Activated effector memory CD4-positive, alpha-beta T cell treated with anti-CD3 and anti-CD28 coated beads, Interleukin-2, amount 50 U/mL, for 16 hours (primary cell): ENCODE data around the gene PLCH1.

ENCODE experiments used
- DNase-seq: peaks from one replicate; pipeline ENCODE4 v3.0.0-alpha.2; 2020

The PLCH1 gene

DNA sequence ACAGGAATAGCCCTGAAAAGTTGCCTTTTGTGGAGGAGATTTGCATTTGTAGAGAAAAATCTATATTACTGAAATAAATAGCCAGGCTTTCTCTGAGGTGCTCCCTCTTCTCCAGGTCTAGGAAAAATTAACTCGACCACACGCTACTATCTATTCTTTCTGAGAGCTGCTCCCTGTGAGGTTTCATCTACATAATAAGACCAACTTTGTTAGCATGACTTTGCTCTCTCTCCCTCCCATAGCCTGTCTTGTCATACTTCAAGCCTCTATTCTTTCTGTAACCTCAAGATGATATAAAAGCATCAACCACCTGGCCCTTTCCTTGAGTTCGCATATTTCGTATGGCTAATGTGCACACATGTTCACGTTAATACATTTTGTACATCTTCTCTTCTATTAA, 375.6 kb downstream of the PLCH1 start:
- DNase-seq: no peak

DNA sequence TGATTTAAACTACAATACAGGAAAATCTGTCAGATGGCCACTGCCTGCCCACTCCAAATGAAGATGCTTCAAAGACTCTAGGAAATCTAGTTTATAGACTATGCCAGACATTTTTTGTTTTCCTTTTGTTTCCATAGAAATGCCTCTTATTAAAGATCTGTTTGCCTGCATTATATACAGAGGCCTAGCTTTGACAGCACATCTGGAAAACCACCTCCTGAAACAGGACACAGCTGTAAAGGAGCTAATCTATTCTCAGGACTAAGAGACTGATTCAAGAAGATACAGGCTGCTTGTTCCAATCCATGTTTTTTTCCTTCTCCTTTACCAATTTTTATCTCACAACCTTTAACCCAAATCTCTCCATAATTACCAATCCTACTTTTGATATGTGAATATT, 376.1 kb downstream of the PLCH1 start:
- no peak for DNase-seq

DNA sequence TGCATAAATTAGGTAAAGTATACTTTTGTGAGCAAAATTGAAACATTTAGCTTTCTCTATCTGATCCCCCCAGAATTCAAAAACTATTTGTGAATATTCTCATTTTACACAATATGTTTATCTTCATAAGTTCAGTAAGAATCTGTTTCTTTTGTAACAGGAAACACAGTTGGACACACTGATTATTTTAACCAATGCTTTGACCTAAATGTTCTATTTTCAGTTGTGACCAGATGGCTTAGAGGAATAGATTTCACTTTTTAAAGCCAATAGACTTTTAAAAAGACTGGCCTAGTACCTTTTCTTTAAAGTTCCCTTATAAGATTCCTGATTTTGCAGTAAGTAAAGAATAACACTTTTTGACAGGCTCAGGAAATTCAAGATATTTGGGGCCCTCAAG, 377.4 kb downstream of the PLCH1 start:
- DNase-seq: no peak

DNA sequence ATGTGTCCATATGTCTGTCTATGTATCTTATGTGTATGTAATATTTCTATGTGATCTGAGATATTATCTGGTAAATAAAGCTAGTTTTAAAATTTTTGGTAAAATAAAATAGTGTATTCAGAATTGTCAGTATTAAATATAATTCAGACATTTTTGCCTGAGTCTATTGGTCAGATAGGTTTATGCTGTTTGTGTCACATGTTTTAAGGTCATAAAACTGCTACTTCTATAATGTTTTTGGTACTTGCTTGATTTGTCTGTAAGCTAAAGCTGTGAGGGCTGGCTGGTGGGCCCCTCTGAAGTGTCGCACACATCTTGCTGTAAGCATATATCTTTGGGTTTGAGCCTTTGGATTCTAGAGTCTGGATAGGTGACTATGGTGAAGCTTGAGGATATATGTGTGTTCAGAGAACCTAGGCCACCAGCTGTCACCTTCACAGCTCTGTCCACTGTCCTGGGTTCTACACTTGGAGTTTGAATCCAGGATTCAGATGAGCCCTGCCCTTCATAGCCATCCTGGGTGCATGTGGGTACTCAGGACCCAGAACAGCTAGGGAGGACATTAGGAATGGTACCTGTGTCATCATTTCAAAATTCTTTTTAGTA, 379.6 kb downstream of the PLCH1 start:
- no peak for DNase-seq

DNA sequence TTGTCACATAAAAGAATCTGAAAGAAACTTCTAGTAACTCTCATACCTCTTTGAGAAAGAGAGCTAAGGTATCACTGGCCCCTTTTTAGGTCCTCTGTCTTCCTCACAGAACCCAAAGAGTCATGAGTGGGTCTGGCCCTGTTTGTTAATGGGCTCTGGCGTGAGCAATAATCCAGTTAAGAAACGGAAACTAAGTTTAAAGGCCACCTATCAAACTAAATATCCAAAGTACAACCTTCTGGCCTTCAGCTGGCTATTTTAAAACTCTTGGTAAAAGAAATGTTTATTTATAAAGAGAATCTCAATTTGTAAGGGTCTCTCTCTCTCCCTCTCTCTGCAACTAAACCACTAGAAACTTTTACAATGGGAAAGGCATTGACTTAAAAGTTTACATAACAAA, 380.4 kb downstream of the PLCH1 start:
- DNase-seq: no peak

DNA sequence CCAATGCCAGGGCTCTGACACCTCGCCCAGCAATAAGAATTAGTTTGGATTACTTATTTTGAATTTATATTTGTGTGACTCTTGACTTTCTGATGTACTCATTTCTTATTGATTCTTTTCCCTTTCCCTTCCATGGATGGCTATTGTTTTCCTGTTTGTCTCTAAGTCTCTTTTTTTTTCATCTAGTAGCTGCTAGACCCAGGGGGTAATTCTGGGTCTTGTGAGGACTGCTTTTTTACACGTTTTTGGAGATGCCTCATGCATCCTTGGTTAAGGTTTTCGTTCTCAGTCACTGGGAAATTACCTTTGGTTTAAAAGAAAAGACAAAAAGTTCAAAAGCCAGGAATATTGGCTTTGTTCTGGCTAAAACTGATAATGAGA, 381.2 kb downstream of the PLCH1 start:
- DNase-seq: no peak

DNA sequence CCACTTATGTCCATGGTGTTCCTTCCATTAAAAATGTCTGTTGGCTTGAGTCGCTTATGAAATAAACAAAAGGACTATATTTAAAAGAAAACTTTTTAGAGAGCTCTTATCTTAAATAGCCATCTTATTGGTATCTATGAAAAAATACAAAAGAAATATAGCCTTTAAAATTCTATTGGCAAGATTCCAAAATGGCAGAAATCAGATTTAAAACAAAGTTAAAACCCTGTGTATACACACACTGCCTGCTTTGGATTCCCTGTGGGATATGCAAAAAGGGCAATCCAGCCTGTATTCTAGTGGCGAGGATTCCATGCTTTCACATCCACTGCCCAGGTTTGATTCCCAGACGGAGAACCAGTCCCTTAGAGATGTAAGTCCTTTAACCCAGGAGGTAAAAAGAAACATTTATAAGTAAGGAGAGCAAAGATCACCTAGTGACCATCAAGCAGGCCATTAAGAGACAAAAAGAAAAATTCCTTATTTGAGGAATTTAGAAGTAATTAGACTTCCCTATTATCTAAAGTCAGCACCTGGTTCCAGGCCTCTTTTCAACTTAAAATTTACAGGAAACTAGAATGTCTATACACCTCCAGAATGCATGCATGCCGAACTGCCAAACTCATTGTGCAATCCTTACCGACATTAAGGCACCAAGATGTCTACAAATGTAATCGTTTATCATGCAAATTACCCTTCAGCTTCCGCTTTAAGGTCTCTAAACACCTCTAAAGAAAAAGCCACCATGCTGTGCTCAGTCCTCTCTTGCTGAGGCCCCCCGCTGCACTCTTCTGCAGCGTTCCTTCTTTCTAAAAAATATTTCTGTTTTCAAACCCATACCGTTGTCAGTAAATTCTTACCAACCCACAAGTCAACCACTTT, 381.8 kb downstream of the PLCH1 start:
- DNase-seq: no peak

DNA sequence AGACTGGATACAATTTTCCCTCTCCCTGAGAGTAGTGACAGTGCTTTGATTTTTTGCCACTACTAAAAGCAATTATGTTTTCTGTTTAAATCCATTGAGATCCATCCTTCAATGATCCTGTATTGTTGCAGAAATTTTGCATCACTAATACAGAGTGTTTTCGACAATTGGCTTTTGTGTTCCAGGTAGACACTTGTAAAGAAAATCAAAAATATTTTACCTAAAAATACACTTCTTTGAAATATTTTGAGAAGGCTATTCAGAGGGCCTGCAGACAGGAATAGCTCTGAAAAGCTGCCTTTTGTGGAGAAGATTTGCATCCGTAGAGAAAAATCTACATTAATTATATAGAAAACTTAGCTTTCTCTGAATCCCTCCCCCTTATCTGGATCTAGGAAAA, 384.6 kb downstream of the PLCH1 start:
- DNase-seq: no peak

DNA sequence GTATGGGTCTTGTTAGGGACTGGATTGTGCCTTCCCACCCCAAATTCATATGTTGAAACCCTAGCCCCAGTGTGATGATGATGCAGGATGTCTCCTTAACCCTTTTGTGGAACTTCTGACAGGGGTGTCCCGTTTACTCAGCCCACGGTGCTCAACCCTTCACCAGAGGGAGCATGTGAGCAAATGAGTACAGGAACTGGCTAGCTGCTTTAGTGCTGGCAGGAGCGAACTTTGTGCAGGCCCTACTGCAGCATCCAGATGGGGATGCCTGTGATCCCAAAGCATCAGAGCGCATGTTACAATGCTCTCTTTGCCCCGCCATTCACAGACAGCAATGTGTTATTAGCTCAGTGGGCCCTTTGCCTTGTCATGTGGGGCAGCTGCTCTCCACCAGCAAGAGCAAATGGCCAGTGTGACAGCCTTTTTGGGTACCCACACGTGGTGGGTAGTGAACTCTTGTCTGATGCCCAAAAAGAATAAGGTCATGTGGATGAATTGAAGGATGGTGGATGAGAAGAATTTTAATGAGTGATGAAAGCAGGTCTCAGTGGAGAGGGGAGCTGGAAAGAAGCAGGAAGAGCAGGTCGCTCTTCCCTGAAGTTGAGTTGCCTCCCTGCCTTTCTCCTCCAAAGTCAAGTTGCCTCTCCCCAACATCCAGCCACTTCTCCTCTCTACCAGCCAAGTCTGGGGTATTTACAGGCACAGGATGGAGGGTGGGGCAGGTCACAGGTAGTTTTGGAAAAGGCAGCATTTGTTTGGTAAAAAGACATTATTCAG, 388.1 kb downstream of the PLCH1 start:
- DNase-seq: no peak

DNA sequence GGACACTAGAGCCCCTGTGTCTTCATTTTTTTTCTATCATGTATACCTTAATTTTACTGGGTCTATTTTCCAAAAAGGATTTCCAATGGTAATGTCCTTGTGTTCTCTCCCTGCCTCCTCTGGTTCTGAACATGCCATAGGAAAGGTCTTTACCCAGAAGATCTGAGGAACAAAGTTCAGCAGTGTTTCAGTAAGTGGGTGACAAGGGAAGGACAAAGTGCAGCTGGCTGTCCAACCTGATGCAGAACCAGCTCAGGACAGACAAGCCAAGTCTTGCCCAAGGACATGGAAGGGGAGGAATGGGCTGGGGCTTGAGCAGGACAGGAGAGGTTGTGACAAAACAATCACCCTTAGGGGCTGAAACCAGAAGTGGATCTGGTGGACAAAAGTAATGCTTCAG, 390.2 kb downstream of the PLCH1 start:
- DNase-seq: no peak

DNA sequence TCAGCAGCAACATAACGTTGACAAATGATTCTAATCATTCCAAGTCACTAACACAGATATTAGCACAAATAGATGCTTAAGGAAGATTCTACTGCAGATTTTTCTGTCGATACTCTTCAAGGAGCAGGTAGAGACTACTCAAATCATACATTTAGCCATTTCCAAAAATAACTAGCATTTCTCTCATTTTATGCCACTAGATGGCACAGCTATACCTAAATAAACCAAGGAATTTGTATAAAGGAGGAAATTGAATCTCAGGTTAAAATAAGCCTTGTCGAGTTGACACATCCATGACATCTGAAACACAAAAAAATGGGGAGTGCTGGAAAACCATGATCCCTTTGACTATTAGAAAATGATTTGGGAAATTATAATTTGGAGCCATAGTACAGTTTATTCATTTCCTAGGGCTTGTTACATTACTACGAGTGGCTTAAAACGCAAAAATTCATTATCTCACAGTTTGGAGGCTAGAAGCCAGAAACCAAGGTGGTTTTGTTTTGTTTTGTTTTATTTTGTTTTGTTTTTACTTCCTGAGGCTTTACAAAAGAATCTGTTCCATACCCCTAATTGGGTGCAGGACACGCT, 391.9 kb downstream of the PLCH1 start:
- DNase-seq: no peak

DNA sequence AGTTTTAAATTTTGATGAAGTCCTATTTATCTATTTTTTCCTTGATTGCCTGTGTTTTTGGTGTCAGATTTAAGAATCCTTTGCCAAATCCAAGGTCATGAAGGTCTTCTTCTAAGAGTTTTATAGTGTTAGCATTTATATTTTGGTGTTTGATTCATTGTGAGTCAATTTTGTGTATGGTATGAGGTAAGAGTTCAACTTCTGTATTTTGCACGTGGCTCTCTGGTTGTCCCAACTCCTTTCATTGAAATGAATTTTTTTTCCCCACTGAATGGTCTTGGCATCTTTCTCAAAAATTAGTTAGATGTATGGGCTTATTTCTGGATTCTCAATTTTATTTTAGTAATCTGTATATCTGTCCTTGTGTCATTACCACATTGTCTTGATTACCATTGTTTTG, 394.3 kb downstream of the PLCH1 start:
- DNase-seq: no peak

DNA sequence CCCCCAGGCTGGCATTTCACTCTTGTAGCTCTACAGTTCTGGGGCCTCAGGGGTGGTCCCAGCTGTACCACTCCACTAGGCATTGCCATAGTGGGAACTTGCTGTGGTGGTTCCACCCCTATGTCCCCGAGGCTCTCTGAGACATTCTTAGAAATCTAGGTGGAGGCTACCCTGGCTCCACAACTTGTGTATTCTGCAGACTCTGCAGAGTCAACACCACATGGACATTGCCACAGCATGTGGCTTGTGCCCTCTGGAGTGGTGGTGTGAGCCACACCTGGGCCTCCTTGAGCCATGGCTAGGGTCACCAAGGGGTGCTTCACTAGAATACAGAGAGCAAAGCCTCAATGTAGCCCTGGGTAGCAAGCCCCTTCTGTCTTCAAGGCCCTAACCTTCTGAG, 397.0 kb downstream of the PLCH1 start:
- no peak for DNase-seq

DNA sequence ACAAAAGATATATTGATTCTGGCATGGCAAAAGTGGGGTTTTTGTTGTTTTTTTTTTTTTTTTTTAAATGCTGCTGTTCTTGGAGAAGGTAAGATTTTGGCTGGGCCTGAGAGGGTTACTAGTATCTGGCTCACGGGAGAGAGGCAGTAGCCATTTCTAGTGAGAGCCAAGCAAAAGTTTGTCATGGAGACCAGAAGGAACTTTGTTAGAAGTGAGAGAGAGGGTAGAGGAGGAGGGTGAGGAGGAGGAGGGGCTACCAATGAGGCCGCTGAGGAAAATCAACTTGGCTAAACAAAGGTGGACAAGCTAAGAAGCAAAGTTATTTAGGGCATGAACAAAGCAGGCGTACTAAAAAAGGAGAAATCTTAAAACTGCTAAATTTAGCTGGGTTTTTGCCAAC, 402.5 kb downstream of the PLCH1 start:
- no peak for DNase-seq

DNA sequence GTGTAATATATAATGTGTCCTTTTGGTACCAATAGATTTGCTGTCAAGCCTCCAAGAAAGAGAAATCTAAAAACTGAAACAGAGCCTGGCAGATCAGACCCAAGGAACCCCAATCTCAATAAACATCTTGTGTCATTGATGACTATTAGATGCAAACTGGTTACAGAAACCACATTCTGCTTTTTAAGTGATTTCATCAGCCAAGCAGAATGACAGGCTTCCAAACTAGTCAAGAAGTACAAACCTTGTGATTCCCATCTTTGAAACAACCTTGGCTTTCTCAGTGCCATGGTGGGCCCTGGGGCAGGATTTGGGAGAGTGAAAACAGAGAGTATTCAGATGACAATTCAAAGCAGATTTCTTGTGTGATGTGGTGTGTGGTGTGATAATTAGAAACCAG, 405.8 kb downstream of the PLCH1 start:
- no peak for DNase-seq

DNA sequence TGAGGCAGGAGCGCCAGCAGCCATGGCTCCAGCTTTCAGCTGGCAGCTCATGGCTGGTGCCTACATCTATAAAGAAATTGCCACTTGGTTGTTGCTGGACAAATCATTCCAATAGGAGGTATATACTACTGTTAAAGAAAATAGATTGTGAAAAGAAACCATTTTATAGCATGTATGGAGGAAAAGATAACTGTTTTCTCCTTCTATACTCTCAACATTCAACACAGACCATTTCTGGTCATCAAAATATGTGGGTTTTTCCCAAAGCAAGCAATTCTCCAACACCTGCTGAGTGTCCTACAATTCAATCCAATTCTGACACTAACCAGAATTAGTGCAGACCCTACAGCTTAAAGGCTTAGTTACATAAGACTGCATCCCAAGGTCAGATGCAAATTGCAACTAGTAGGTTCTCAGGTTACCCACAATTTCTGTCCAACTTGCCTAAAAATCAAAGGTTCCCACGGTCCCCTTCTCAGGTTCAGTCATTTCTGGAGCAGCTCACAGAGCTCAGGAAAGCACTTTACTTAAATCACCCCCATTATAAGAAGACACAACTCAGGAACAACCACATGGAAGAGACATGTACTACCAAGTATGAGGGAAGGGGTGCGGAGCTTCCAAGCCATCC, 409.0 kb downstream of the PLCH1 start:
- DNase-seq: no peak

DNA sequence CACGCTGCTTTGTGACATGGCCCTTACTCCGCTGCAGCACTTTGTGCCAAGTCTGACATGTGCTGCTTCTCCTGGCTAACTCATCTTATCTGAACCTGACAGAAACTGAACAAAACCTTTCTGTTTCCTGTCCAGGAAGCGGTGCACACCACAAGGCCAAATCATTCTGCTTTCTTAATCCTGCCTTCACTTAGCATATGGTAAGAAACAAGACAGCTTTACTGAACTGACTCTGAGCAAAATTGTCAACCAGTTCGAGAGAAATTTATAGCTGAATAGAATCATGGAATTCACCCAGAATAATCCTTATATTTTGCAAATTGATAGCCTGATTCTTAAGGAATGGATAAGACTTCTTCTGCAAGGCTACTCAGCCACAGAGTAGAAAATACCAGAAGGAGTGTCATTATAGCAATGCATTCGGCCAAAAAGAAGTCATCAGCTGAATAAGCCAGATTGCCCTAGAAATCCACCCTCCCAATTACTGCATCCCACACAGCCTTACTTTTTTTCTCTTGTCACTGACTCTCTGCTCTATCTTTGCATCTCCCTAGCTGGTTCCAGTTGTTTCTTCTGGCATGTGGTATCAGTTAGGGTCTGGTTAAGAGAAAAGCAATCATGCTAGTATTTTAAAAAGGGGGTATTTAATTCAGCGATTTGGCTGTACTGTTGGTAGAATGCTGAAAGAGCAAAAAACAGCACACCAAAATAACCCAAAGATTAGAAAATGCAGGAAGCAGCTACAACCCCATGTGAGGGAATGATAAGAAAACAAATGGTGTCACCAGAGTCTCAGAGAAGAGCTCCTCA, 409.8 kb downstream of the PLCH1 start:
- DNase-seq: no peak

DNA sequence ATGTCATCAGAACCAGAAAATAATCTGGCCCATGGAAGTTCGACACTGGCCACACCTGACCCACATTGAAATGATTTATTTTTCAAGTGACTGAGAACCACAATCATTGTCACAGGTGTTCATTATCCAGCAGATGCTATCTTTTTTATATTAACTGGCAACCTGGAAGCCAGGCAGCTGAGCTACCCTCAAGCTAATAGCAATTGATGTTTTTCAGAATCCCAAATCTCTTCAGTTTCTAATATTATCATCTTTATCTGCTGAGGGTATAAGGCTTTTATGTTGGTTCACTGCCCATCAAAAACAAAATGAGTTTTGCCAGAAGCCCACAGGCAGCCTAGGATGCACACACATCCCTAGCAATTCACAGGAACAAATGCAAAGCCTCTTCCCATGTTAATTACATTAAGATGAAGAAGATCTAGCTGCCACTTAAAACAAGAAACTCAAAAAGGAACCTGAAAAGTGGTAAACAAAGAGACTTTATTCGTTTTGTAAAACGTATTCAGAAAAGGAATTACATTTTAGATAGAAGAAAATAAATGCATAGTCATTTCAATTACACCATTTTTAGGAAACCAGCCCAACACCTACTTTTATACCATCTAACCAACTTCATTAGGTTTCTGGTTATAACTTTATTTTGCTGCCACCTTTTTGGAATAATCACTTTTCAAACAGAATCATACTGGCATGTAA, 410.5 kb downstream of the PLCH1 start:
- no peak for DNase-seq

DNA sequence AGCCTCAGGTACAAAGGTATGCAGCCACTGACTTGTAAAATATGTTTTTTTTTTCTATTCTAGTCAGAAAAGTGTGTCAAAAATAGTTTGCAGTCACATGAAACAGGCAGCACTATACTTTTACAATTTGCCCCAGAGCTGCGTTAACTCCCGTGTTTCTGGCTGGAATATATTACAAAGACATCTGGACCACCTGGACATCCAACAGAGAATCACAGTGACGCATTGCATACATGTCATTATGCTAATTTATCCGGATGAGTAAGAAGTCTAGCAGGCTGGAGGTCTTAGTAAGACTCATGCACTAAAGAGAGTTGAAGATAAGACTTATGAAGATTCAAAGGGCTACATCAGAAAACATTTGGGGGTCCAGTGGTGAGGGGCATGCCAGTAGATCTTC, 412.2 kb downstream of the PLCH1 start:
- no peak for DNase-seq

DNA sequence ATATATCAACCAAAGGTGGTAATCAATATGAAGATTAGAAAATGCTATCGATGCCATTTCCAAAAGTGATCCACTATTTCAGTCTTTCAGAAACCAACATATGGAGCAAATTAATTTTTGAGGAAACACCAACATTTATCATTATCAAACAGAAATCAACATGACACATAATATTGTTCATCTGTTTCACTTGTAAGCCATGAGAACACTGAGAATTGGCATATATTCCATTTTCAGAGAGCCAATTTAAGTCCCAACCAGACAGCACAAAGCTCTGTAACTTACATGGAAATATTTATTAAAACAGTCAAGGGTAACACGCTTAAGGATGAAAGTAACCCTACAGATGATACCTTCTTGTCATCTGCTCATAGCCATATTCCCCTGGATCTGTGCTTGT, 413.8 kb downstream of the PLCH1 start:
- no peak for DNase-seq

DNA sequence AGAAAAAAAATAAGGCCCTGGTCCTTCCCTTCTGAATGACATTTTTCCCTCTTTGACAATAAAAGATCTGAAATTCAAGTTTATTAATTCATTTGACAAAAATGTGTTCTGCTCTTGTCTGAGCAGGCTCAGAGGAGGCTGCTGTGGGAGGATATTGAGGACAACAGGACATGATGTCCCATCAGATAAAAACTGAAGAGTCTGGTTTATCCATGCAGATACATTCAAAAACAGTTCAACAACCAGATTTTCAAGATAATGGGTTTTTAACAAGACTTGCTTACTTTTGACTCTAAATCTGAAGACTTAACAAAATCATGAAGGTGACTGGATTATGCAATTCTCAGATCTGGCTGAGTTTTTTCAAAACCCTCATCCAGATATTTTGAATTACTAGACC, 414.5 kb downstream of the PLCH1 start:
- no peak for DNase-seq
